IPS-20b (cell line): ENCODE results near the gene KIF5B.
"Not testable (repeated sequence)": the region's sequence is repeated elsewhere in the genome, so short reads cannot be mapped to it uniquely, and the experiment has no call there.

Experiments used
- H3K27ac ChIP-seq: one replicate; pipeline ENCODE4 v1.5.1; 2013; ENCODE audit warnings: low read length
- H3K27me3 ChIP-seq: 2 replicates; pipeline ENCODE4 v1.6.1; 2013; ENCODE audit warnings: mild to moderate bottlenecking, low read length, inconsistent platforms; ENCODE audit not compliant: insufficient read depth
- H3K36me3 ChIP-seq: 2 replicates; pipeline ENCODE4 v1.6.1; 2013; ENCODE audit warnings: low read depth, mild to moderate bottlenecking, inconsistent platforms, low read length, moderate library complexity; ENCODE audit not compliant: insufficient read depth
- H3K4me1 ChIP-seq: 2 replicates; pipeline ENCODE4 v1.6.1; 2013; ENCODE audit warnings: mild to moderate bottlenecking, control low read depth, inconsistent platforms, low read length, moderate library complexity; ENCODE audit not compliant: insufficient read depth
- H3K4me3 ChIP-seq: 2 replicates; pipeline ENCODE4 v1.5.1; 2013; ENCODE audit warnings: mild to moderate bottlenecking, low read length, inconsistent platforms
- H3K9ac ChIP-seq: 2 replicates; pipeline ENCODE4 v1.6.1; 2013; ENCODE audit warnings: low read depth, mild to moderate bottlenecking, inconsistent platforms, low read length, moderate library complexity
- H3K9me3 ChIP-seq: 2 replicates; pipeline ENCODE4 v1.6.1; 2013; ENCODE audit warnings: mild to moderate bottlenecking, low read depth, low read length, inconsistent platforms; ENCODE audit not compliant: insufficient read depth

KIF5B gene

GRCh38 chr10:32055478-32056135, 618 bp downstream of the KIF5B start:
- Histone ChIP-seq H3K9me3 (no peaks in the 10 kb centered on the region), H3K4me1 (peaks cover 15% of the 10 kb centered on the region; the same call in 1 of the 2 replicates), H3K4me3 (peak overlapping the region; percentile 87), H3K27me3 (no peaks in the 10 kb centered on the region), H3K9ac (peak overlapping the region; percentile 94), H3K36me3 (no peaks in the 10 kb centered on the region), H3K27ac (peak overlapping the region; percentile 89)

- Histone ChIP-seq H3K4me3 (peak overlapping the region; percentile 87), H3K4me1 (peaks cover 30% of the 10 kb centered on the region), H3K9me3 (no peaks in the 10 kb centered on the region), H3K27me3 (no peaks in the 10 kb centered on the region), H3K27ac (no peak overlapping the region), H3K36me3 (peaks cover under 1% of the 10 kb centered on the region; the same call in 1 of the 2 replicates), H3K9ac (peak overlapping the region; percentile 94; the same call in 1 of the 2 replicates)
Measured at GRCh38 chr10:32054094-32054493, 2.1 kb downstream of the KIF5B start.

DNA sequence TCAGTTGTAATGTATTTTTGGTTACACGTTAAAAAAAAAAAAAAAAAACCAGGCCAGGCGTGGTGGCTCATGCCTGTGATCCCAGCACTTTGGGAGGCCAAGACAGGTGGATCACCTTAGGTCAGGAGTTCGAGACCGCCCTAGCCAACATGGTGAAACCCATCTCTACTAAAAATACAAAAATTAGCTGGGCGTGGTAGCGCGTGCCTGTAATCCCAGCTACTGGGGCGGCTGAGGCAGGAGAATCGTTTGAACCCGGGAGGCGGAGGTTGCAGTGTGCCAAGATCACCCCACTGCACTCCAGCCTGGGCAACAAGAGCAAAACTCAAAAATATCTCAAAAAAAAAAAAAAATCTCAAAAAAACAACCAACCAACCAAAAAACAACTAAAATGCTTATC, 2.8 kb downstream of the KIF5B start:
- H3K36me3 ChIP-seq, H3K9me3 ChIP-seq, H3K27ac ChIP-seq, H3K27me3 ChIP-seq: not testable (repeated sequence)
- peak overlapping the region; percentile 87 for H3K4me3 ChIP-seq
- H3K4me1 ChIP-seq, result peaks cover 33% of the 10 kb centered on the region
- H3K9ac ChIP-seq, result peak overlapping the region; percentile 94; the same call in 1 of the 2 replicates

- Histone ChIP-seq H3K27ac (no peak overlapping the region), H3K36me3 (peaks cover 20% of the 10 kb centered on the region), H3K4me1 (peaks cover 33% of the 10 kb centered on the region), H3K9me3 (no peaks in the 10 kb centered on the region), H3K4me3 (peak overlapping the region; percentile 87), H3K9ac (peak overlapping the region; percentile 31; the same call in 1 of the 2 replicates), H3K27me3 (no peaks in the 10 kb centered on the region)
Measured at GRCh38 chr10:32051926-32052325, 4.3 kb downstream of the KIF5B start.

- H3K4me3 ChIP-seq, result peak overlapping the region; percentile 29; the same call in 1 of the 2 replicates
- peaks cover 38% of the 10 kb centered on the region for H3K36me3 ChIP-seq
- peak overlapping the region; percentile 24; the same call in 1 of the 2 replicates for H3K9ac ChIP-seq
- H3K9me3 ChIP-seq, result no peaks in the 10 kb centered on the region
- peaks cover 33% of the 10 kb centered on the region for H3K4me1 ChIP-seq
- H3K27me3 ChIP-seq, result no peaks in the 10 kb centered on the region
- H3K27ac ChIP-seq, result peak overlapping the region; percentile 26
Measured at GRCh38 chr10:32050177-32050576, 6.0 kb downstream of the KIF5B start.

GRCh38 chr10:32049113-32049512, 7.1 kb downstream of the KIF5B start:
- Histone ChIP-seq H3K9me3 (no peaks in the 10 kb centered on the region), H3K9ac (no peak overlapping the region), H3K27ac (no peak overlapping the region), H3K36me3 (peaks cover 48% of the 10 kb centered on the region), H3K4me3 (no peak overlapping the region), H3K4me1 (peaks cover 33% of the 10 kb centered on the region), H3K27me3 (no peaks in the 10 kb centered on the region)

DNA sequence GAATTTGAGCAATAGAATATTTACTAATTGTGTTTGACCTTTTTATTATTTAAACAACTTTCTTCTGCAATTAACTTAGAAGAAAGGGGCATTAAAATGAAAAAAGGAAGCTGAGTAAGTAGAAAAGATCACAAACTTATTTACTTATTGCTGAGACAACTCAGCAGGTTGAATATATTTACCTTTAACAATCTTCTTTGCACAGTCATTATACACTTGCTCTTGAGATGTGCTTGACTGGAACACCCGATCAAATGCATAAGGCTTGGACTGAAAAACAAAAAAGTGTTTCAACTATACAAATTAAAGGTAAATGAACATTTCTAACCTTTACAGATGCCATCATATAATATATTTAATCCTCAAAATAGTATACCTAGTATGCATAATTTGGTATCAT, 7.9 kb downstream of the KIF5B start:
- no peak overlapping the region for H3K9ac ChIP-seq
- H3K27me3 ChIP-seq, result no peaks in the 10 kb centered on the region
- H3K4me1 ChIP-seq, result peaks cover 33% of the 10 kb centered on the region
- no peaks in the 10 kb centered on the region for H3K9me3 ChIP-seq
- H3K4me3 ChIP-seq, result no peak overlapping the region
- no peak overlapping the region for H3K27ac ChIP-seq
- H3K36me3 ChIP-seq, result peaks cover 57% of the 10 kb centered on the region

- H3K36me3 ChIP-seq, result peaks cover 59% of the 10 kb centered on the region
- no peaks in the 10 kb centered on the region for H3K9me3 ChIP-seq
- no peak overlapping the region for H3K9ac ChIP-seq
- H3K27ac ChIP-seq, result no peak overlapping the region
- no peak overlapping the region for H3K4me3 ChIP-seq
- H3K4me1 ChIP-seq, result peaks cover 33% of the 10 kb centered on the region
- no peaks in the 10 kb centered on the region for H3K27me3 ChIP-seq
Measured at GRCh38 chr10:32047881-32048280, 8.3 kb downstream of the KIF5B start.

DNA sequence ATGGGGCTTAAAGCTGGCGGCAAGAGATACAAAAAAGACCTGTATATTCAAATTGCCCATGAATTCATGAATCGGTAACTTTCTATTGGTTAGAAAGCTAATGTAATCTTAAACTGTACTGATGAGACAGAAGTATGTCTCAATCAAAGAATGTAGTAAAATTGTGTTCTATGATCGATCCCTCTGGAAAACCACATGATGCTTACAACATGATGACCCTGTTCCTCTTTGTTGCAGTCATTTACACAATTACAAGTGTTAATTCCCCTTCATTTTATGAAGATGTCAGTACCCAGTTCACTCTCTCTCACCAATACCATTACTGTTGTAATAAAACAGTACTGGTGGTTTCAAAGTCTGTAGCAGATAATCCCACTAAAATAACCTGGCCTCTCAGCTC, 10.1 kb downstream of the KIF5B start:
- Histone ChIP-seq H3K9ac (no peak overlapping the region), H3K9me3 (no peaks in the 10 kb centered on the region), H3K27me3 (no peaks in the 10 kb centered on the region), H3K4me3 (no peak overlapping the region), H3K27ac (no peak overlapping the region), H3K4me1 (peaks cover 19% of the 10 kb centered on the region), H3K36me3 (peaks cover 75% of the 10 kb centered on the region)

GRCh38 chr10:32042730-32043129, 13.5 kb downstream of the KIF5B start:
- H3K36me3 ChIP-seq, result peaks cover 91% of the 10 kb centered on the region
- not testable (repeated sequence) for H3K4me3 ChIP-seq, H3K27me3 ChIP-seq, H3K27ac ChIP-seq, H3K9me3 ChIP-seq, H3K9ac ChIP-seq, H3K4me1 ChIP-seq

- Histone ChIP-seq H3K36me3 (peaks cover 90% of the 10 kb centered on the region), H3K27ac (no peak overlapping the region), H3K27me3 (no peaks in the 10 kb centered on the region), H3K4me3 (no peak overlapping the region), H3K4me1 (no peaks in the 10 kb centered on the region), H3K9ac (no peak overlapping the region), H3K9me3 (no peaks in the 10 kb centered on the region)
Measured at GRCh38 chr10:32041290-32042028, 14.8 kb downstream of the KIF5B start.

DNA sequence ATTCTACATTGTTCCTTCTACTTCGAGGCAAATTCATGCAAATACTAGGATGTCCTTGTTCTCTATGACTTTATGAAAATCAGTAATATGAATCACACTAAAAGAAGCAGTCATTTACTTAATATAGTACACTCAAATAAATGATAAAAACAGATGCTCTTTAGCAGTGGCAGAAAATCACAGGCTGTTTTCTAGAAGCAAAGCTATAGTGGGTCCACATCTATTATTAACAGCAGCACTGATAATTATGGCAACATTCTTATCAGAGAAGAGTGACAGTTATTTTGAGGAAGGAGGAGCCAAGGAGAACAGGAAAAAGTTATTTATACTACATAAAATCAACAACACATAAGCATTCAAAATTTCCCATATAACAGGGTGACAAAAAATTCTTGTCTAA, 16.5 kb downstream of the KIF5B start:
- no peaks in the 10 kb centered on the region for H3K27me3 ChIP-seq
- no peaks in the 10 kb centered on the region for H3K4me1 ChIP-seq
- no peak overlapping the region for H3K27ac ChIP-seq
- no peaks in the 10 kb centered on the region for H3K9me3 ChIP-seq
- H3K9ac ChIP-seq, result no peak overlapping the region
- no peak overlapping the region for H3K4me3 ChIP-seq
- peaks cover 90% of the 10 kb centered on the region for H3K36me3 ChIP-seq
